Posterior cingulate gyrus (tissue), 11 donors: ENCODE results near the gene CES3.
A peak's percentile ranks its signal among the peaks of the same experiment; 100 is the strongest.

Experiments
- DNase-seq, 10 donors: peaks; one replicate each; pipeline versions ENCODE4 v3.0.0 to v3.0.0-alpha.2; 2020 to 2021; ENCODE audit warnings: mixed read lengths in 3 of 10
- intact Hi-C: fragments of 100-400 bp; cut with DNase I; formaldehyde crosslinking; loops from one replicate; pipeline ENCODE4 v1.15.1; 2023

The CES3 gene

DNA sequence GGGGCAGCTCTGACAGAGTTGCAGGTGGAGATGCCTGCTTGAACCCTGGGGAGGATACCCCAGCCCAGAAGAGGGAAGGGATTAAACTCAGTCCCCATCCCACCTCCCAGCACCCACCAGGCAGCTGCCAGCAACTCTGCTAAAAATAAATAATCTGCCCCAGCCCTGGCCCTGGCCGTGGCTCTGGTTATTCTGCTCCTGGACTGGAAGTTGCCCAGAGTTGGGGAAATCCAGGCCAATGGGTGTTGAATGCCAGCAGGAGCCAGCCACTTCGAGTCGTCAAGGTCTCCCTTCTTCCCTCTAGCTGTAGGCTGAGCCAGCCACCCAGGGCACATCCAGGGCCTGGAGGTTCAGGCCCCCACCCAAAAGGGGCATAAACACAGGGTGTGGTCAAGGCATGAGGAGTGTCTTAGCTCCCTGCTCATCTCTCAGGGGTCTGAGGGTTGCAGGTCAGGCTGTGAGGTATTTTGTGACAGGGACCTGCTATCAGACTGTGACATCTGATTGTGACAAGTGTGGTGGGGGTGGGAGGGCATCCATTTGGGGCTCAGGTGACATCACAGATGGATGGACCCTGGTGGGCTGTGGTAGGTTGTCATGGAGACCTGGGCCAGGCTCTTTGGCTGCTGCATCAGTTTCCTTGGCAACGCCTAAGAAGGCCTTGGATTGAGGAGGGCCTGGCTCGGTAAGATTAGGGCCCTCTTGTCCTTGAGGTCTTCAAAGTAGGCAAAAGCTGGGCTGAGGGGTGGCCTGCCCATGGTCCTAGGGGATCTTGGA, 34.7 kb upstream of the CES3 start:
- intact Hi-C loops = no loop called here
- peak in 1 of 10 donors; percentile 24 for DNase-seq

DNA sequence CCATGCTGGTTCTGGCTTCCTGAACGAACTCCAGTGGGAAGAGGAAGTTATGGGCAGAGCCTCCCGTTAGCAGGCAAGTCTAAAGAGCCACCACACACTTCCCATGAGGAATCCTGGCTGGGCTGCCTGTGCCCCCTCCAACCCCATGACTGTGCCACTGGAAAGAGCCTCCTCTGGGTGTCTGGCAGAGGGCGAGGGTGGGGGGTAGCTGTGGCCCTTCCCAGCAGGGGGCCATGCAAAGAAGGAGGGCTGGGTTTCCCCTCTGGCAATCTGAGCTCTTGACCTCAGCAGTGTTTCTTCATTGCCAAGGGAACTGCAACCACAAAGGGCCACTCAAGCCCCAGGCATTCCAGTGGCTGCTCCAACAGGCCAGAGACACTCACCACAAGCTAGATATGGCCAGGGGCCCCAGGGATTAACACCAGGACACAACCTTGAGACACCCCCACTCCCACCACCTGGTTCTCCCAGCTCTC, 34.1 kb upstream of the CES3 start:
- no peak for DNase-seq
- intact Hi-C loops = no loop called here

DNA sequence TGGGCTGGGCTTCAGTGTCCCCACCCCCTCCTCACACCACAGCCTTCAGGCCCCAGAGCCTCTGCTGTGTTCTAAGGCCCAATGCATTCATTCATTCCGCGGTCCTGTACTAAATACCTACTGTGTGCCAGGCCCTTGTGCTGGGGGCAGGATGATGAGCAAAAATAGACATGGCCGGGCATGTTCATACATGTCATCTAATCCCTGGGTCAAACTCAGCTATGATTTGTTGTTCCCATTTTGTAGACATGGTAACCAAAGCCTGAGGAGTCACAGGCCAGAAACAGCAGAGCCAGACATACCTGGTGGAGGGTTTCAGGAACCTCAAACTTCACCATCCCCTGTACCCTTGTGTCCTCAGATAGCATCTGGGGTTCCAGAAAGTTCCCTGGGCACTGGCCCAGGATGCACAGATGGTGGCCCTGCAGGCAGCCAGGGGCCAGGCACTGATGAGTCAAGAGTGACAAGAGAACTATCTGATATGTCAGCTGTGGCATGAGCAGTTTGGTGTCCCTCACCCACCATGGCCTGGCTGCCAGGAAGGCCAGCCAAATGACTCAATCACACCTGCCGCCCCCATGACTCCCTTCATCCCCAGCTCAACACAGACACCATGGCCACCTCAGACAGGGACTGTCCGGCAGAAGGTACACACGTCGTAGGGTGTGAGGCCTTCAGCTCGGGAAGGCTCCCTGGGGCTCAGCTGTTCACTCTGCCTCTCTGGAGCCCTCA, 33.0 kb upstream of the CES3 start:
- DNase-seq = no peak
- intact Hi-C loops = no loop called here

DNA sequence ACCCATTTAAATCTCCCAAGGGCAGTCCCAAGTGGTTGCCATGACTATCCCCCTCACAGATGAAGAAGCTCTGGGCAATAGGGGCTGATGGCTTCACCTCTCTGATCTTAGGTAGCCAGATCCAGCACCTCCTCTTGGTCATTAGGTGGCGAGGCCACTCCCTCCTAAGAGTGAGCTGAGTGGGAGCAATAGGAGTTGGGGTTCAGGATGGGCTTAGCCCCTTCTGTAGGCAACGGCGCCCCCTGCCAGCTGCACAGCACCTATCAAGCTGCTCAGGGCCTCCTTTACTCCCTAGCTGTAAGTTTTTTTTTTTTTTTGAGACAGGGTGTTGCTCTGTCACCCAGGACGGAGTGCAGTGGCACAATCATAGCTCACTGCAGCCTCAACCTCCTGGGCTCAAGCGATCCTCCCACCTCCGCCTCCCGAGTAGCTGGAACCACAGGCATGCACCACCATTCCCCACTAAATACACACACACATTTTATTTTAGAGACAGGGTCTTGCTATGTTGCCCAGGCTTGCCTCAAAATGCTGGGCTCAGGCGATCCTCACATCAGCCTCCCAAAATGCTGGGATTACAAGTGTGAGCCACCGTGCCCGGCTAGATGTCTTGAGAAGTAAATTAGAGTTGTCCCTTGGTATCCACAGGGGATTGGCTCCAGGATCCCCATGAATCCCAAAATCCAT, 32.2 kb upstream of the CES3 start:
- intact Hi-C loops = no loop called here
- peak in 1 of 10 donors; percentile 18 for DNase-seq

DNA sequence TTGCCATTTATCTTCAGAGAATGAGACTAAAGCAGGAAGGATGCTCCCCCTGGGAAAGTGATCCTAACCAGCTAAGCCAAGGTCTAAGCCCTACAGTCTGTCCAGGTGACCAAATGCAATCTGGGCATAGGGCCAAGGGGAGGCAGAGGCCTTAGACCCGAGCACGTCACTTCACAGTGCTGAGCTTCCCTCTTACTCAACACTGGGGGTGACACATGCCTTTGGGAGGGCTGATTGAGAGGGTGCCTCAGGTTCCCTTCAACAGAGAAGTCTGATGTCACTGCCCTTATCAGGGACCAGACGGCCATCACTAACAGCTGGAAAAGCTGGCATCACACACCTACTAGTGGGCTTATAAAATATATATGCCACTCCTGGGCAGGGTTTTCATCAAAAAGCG, 30.9 kb upstream of the CES3 start:
- no peak for DNase-seq
- intact Hi-C loops = loop anchor here (5.0 kb wide), 1 partner anchor 33 kb away; no protein-coding TSS in a partner anchor

DNA sequence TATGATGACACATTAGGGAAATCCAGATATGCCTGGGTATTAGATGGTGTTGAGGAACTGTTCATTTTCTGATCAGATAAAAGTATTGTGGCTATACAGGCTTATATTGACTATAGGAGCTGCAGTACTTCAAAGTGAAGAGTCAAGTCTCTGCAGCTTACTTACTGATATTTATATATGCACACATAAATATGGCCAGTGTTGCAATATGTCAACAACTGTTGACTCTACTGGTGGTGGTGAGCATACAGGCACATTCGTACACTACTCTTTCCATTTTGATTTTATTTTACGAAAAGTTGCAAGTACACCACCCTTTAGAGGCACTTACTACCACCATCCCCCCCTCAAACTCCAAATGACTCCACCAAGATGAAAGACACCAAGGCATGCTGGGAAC, 29.4 kb upstream of the CES3 start:
- no peak for DNase-seq
- intact Hi-C loops = loop anchor here (5.0 kb wide), 1 partner anchor 34 kb away; no protein-coding TSS in a partner anchor

DNA sequence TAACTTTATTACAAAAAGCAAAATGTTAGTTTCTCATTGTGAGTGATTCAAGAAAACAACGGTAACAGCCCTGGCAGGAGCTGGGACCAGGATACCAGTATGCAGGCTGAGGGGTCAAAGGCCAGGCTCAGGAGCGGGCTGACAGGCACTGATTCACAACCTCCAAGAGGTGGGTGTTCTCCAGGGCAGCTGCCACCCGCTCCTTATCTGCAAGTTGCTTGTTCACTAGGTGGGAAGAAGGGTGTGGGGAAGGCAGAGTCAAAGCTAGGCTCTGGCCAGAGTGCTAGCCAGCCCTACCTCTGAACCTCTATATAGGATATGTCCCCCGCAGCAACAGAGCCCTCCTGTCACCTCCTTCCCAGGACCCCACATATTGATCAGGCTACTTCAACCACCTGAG, 29.0 kb upstream of the CES3 start:
- DNase-seq = peak in 1 of 10 donors; percentile 20
- intact Hi-C loops = loop anchor here (5.0 kb wide), 1 partner anchor 35 kb away; no protein-coding TSS in a partner anchor

DNA sequence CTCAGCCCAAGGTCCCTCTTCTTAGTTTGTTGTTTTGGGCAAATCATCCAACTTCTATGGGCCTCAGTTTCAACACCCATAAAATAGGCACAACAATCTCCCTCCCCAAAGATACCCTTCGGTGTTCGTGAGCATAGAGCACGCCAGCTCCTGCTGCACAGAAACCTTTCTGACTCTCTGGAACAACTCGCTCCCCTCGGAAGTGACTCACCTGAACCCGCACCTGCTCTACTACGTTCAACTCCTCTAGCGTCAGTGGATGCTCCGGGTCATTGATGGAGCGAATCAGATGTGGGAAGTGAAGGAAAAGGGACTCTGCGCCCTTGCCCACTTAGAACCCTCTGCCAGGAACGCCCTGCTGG, 27.3 kb upstream of the CES3 start:
- intact Hi-C loops = loop anchor here (5.0 kb wide), 1 partner anchor 36 kb away; no protein-coding TSS in a partner anchor
- no peak for DNase-seq

DNA sequence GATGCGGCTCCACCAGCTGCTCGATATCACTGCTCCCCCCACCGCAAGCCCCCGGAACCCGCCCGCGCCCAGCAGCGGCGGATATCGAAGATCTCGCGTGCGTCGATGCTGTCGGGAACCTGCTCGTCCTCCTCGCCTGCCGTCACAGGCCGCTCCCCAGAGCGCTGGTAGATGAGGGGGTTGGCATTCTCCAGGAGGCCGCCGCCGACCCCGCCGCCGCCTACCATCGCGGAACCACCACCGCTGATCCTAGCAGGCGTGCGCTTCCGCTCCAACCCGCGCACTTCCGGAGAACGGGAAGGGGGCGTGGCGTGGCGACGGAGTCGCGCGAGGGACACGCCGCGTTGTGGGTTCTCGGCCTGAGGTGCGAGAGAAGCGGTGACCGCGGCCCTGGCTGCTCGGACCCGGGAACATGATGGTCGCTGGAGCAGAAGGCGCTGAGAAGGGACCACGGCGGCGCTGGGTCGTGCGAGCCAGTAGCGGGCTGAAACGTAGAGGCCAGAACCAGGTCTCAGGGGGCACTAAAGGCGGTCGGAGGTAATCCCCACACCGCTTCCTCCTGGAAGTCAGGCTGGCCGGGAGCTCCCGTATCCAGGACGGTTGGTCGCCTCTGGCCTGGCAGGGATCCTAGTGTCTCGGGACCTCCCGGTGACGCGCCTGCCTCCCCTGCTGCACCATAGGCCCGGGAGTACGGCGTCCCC, 26.8 kb upstream of the CES3 start, which contains the start of gene CIAO2B:
Gene CIAO2B, minus strand, starts transcription at position 265 of the 701 bp plus-strand sequence. Its CDS starts 38 bp downstream, at position 227.
- peak; percentile 76 to 98 (median 88) for DNase-seq
- intact Hi-C loops = loop anchor here (5.0 kb wide), 1 partner anchor 37 kb away; no protein-coding TSS in a partner anchor

DNA sequence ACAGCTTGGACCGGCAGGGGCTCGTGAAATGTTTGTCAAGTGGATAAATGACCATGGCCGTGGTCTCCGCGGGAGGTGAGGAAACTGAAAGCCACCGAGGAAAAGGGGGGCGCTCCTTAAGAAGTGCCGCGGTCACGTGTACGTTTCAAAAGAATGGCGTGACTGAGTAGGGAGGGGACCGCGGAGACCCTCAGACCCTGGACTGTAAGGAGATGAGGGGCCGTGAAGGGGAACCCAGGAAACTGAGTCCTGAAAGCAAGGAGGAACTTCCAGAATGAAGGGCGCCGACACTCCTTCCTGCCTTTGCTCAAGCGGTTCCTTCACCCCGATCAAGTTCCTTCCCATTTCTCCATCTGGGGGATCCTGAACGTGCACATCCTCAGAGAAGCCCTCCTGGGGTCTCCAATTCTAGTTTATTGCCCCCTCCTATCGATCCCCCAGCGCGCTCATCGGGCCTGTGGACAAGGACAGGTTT, 26.2 kb upstream of the CES3 start:
- intact Hi-C loops = loop anchor here (5.0 kb wide), 1 partner anchor 38 kb away; no protein-coding TSS in a partner anchor
- peak in 2 of 10 donors; percentile 70 to 74 for DNase-seq

DNA sequence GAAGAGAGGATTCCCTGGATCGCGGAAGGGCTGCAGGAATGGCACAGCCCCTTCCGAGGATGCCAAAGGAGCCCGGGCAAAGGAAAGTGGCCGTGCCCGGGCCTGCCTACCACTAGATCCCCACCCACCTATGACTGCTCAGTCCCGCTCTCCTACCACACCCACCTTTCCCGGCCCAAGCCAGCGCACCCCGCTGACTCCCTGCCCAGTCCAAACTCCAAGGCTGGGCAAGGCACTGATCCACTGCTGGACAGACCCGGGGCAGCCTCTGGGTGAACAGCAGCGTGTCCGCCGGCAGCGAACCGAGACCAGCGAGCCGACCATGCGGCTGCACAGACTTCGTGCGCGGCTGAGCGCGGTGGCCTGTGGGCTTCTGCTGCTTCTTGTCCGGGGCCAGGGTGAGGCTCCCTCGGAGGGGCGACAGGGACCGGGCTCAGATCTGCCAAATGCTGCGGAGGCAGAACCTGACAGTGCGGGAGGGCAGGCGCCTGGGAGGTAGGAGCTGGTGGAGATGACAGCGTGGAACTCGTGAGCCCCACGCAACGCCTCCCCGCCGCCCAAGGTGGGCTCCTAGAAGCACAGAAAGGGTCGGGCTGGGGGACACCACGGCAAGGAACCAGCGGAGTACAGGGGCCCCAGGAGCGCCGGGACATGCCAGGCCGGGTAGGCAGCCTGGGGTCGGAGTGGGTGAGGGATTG, 25.6 kb upstream of the CES3 start, which contains the start of gene CES2:
Gene CES2, plus strand, starts transcription at position 203 of the 698 bp plus-strand sequence. Its CDS starts 120 bp downstream, at position 323.
- intact Hi-C loops = no loop called here
- peak in 3 of 10 donors; percentile 71 to 87 (median 85) for DNase-seq

DNA sequence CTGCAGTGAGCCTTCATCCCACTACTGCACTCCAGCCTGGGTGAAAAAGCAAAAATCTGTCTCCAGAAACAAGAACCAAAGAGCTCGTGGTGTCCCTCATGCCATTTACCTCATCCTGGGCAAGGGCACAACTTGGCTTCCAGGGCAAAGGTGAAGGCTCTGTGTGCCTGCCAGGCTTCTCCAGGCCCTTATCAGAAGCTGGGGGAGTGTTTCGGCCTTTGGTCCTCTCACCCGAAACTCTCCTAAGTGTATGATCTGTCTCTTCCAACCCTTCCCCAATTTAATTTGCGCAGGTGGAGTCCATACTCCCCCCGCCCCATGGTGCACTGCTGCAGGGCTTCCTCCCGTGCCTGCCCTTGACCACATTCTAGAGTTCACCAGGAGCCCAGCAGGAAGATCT, 24.6 kb upstream of the CES3 start:
- intact Hi-C loops = no loop called here
- peak in 2 of 10 donors; percentile 26 to 51 for DNase-seq

DNA sequence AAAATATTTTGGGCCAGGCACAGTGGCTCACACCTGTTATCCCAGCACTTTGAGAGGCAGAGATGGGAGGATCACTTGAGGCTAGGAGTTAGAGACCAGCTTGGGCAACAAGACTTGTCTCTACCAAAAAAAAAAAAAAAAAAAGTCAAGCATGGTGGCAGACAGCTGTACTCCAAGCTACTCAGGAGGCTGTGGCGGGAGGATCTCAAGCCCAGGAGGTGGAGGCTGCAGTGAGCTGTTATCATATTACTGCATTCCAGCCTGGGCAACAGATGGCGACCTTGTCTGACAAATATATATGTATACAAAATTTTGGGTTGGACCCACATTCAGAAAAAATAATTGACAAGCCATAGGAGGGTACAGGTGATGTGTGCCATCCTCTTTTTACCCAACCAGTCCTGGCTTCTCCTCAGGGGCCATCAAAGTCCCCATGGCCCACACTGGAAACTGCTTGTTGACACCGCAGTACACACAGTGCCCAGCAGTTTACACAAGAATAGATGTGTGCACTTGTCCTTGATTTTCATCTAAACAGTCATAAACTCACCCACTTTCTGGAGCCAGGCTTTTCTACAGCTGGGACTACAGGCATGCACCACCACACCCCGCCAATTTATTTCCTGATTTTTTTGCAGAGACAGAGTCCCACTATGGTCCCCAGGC, 24.0 kb upstream of the CES3 start:
- intact Hi-C loops = no loop called here
- peak in 1 of 10 donors; percentile 47 for DNase-seq

DNA sequence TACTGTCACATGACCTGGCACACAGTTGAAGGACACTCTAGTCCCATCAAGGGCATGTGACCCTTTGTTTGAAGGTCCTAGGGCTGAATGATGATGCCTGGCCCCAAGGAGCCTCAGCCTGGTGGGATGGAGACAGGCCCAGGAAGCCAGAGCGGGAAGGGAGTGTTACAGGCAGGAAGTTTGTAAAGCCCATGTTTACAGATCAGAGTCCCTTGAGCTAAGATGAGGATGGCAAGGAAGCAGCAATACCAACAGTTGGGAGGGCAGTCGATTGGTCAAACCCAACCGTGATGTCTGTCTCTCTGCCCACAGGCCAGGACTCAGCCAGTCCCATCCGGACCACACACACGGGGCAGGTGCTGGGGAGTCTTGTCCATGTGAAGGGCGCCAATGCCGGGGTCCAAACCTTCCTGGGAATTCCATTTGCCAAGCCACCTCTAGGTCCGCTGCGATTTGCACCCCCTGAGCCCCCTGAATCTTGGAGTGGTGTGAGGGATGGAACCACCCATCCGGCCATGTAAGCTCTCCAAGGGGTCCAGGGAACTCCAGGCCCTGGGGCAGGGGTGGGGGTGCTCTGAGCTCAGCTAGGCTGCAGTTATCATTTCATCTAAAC, 23.2 kb upstream of the CES3 start:
- intact Hi-C loops = no loop called here
- peak in 1 of 10 donors; percentile 42 for DNase-seq

DNA sequence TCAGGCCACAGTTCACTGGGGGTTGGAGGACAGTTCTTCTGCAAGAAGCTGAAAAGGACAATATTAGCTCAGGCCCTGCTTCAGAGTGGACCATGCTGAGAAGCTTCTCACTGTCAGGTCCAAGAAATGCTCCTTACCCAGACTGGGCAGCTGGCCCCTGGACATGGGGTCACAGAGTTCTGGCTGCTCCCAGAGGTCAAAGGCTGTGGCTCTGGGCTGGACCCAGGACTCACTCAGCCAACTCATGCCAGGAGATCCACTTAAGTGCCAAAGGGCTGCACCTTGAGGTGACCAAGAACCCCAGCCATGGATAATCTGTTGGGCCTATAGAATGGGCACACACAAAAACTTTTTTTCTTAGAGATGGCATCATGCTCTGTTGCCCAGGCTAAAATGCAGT, 21.7 kb upstream of the CES3 start:
- DNase-seq = peak in 2 of 10 donors; percentile 13 to 42
- intact Hi-C loops = no loop called here

DNA sequence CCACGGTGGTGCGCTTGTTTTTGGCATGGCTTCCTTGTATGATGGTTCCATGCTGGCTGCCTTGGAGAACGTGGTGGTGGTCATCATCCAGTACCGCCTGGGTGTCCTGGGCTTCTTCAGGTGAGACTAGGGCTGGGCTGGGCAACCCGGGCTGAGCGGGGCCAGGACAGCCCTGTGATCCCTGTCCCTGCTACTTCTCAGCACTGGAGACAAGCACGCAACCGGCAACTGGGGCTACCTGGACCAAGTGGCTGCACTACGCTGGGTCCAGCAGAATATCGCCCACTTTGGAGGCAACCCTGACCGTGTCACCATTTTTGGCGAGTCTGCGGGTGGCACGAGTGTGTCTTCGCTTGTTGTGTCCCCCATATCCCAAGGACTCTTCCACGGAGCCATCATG, 20.8 kb upstream of the CES3 start:
- intact Hi-C loops = no loop called here
- DNase-seq = peak in 2 of 10 donors; percentile 37 to 52

DNA sequence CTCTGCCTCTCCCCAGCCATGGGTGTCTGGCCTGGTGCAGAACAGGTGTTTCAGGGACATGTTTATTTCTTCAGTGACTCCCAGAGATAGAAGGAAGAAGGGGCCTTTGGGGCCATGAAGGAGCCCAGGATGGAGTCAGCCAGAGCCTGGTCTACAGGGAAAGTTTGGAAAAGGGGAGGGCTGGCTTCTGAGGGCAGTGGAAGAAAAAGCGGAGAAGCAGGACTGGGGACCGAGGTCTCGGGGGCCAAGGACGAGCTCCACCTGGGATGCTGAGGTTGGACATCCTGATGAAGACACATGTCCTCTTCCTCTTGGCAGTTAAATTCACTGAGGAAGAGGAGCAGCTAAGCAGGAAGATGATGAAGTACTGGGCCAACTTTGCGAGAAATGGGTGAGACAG, 18.1 kb upstream of the CES3 start:
- peak in 2 of 10 donors; percentile 54 to 57 for DNase-seq
- intact Hi-C loops = no loop called here

DNA sequence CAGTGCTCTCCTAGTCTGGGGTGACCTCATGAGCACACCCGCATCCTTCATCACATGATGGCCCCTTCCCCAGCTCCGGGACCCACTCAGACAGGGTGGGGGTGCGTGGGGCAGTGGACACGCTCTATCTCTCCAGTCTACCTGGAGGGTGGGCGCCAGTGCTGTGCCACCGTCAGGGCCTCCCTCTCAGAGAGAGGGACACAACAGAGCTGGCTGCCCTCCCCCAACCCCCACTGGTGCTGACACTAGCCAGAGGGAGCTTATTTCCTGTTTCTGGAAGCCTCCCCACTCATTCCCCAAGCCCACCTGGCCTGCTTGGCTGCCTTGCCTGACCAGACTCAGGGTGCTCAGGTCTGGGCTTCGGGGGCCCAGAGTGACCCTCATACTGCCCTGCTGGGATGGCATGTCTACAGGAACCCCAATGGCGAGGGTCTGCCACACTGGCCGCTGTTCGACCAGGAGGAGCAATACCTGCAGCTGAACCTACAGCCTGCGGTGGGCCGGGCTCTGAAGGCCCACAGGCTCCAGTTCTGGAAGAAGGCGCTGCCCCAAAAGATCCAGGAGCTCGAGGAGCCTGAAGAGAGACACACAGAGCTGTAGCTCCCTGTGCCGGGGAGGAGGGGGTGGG, 17.5 kb upstream of the CES3 start:
- DNase-seq = peak in 2 of 10 donors; percentile 62 to 68
- intact Hi-C loops = no loop called here
